GM12873 (cell line): ENCODE data around the gene RNGTT.

Source experiments
- CTCF ChIP-seq: IDR thresholded peaks from 2 replicates; pipeline ENCODE4 v1.5.1; 2012; ENCODE audit warnings: low read depth, mild to moderate bottlenecking, moderate library complexity, low read length, control low read depth; ENCODE audit not compliant: insufficient read depth; ENCODE audit errors: missing control alignments

The RNGTT gene

GRCh38 chr6:88835210-88835609, 128.2 kb downstream of the RNGTT start:
- TF ChIP-seq CTCF: no peak

GRCh38 chr6:88825856-88826255, 137.6 kb downstream of the RNGTT start:
- TF ChIP-seq CTCF: no peak

- TF ChIP-seq CTCF: no peak
Measured at GRCh38 chr6:88823998-88824397, 139.4 kb downstream of the RNGTT start.

GRCh38 chr6:88815491-88815890, 147.9 kb downstream of the RNGTT start:
- no peak for TF ChIP-seq CTCF

- TF ChIP-seq CTCF: no peak
Measured at GRCh38 chr6:88814909-88815308, 148.5 kb downstream of the RNGTT start.

- TF ChIP-seq CTCF: no peak
Measured at GRCh38 chr6:88813045-88813444, 150.4 kb downstream of the RNGTT start.

GRCh38 chr6:88810701-88811100, 152.7 kb downstream of the RNGTT start:
- no peak for TF ChIP-seq CTCF
